GM19239 (cell line): Measurements from ENCODE around the gene SMARCC1.
A peak's percentile ranks its signal among the peaks of the same experiment; 100 is the strongest.

Experiments used
- DNase-seq: peaks from one replicate; pipeline ENCODE4 v3.0.0; 2011; ENCODE audit warnings: low spot score; ENCODE audit not compliant: insufficient read length
- FAIRE-seq: peaks from 2 replicates; lab custom pipeline; 2011; peaks lifted over from hg19 to GRCh38; lab: Jason Lieb, UNC

Gene SMARCC1

GRCh38 chr3:47604145-47604544 lies 177.5 kb downstream of the SMARCC1 start:
- FAIRE-seq (no peak), DNase-seq (no peak)

- DNase-seq (no peak), FAIRE-seq (no peak)
These were observed 178.4 kb downstream of the SMARCC1 start for GRCh38 chr3:47603332-47603731.

GRCh38 chr3:47601281-47601680 lies 180.4 kb downstream of the SMARCC1 start:
- FAIRE-seq (no peak), DNase-seq (no peak)

- FAIRE-seq: no peak
These were observed 186.9 kb downstream of the SMARCC1 start for GRCh38 chr3:47594792-47595191.

GRCh38 chr3:47592066-47592795 lies 189.5 kb downstream of the SMARCC1 start:
- no peak for FAIRE-seq
- DNase-seq: no peak

More at GRCh38 chr3:47594792-47595191, 186.9 kb downstream of the SMARCC1 start:
- DNase-seq: no peak

GRCh38 chr3:47590216-47590615 lies 191.5 kb downstream of the SMARCC1 start:
- no peak for FAIRE-seq

GRCh38 chr3:47588587-47588986 lies 193.1 kb downstream of the SMARCC1 start:
- DNase-seq (no peak), FAIRE-seq (no peak)

More at GRCh38 chr3:47590216-47590615, 191.5 kb downstream of the SMARCC1 start:
- DNase-seq: no peak

- FAIRE-seq: no peak
- no peak for DNase-seq
These were observed 193.6 kb downstream of the SMARCC1 start for GRCh38 chr3:47588053-47588452.

GRCh38 chr3:47586746-47587145 lies 194.9 kb downstream of the SMARCC1 start:
- DNase-seq (no peak), FAIRE-seq (no peak)

GRCh38 chr3:47583320-47584075 lies 198.2 kb downstream of the SMARCC1 start:
- no peak for FAIRE-seq
- DNase-seq: no peak

- DNase-seq (no peak), FAIRE-seq (no peak)
These were observed 199.9 kb downstream of the SMARCC1 start for GRCh38 chr3:47581835-47582234.

GRCh38 chr3:47581422-47581821 lies 200.3 kb downstream of the SMARCC1 start:
- FAIRE-seq (no peak), DNase-seq (no peak)

GRCh38 chr3:47580481-47580880 lies 201.2 kb downstream of the SMARCC1 start:
- DNase-seq: no peak
- FAIRE-seq: no peak

GRCh38 chr3:47579875-47580274 lies 201.8 kb downstream of the SMARCC1 start:
- DNase-seq (no peak), FAIRE-seq (no peak)

- FAIRE-seq (no peak), DNase-seq (peak; percentile 42)
These were observed 202.7 kb downstream of the SMARCC1 start, which contains the start of gene CSPG5 for GRCh38 chr3:47578691-47579632. Gene CSPG5, minus strand, starts transcription at chr3:47578865. Its CDS starts 172 bp downstream, at chr3:47578693.

- FAIRE-seq (no peak), DNase-seq (peak; percentile 89)
These were observed 203.5 kb downstream of the SMARCC1 start for GRCh38 chr3:47578119-47578632.

GRCh38 chr3:47577583-47578118 lies 204.0 kb downstream of the SMARCC1 start:
- no peak for DNase-seq
- FAIRE-seq: no peak

- no peak for FAIRE-seq
These were observed 208.2 kb downstream of the SMARCC1 start for GRCh38 chr3:47573190-47574172.

More at GRCh38 chr3:47573190-47574172, 208.2 kb downstream of the SMARCC1 start:
- no peak for DNase-seq
